B cell (primary cell): ENCODE measurements around the gene NAT8.

Experiments used
- EZH2 ChIP-seq: IDR thresholded peaks from 2 replicates; pipeline ENCODE4 v1.6.1; 2012; ENCODE audit warnings: borderline replicate concordance, low read depth, mild to moderate bottlenecking, moderate library complexity, low read length; ENCODE audit not compliant: insufficient read depth, poor library complexity, severe bottlenecking
- TF ChIP-seq, protein P1 (sequence below): fragments of 200-600 bp; IDR thresholded peaks from one replicate; pipeline ENCODE4 v1.8.0; 2022; ENCODE audit warnings: antibody characterized with exemption, mild to moderate bottlenecking

GRCh38 chr2:73651591-73652230 lies 9.5 kb upstream of the NAT8 start:
- TF ChIP-seq, protein P1, sequence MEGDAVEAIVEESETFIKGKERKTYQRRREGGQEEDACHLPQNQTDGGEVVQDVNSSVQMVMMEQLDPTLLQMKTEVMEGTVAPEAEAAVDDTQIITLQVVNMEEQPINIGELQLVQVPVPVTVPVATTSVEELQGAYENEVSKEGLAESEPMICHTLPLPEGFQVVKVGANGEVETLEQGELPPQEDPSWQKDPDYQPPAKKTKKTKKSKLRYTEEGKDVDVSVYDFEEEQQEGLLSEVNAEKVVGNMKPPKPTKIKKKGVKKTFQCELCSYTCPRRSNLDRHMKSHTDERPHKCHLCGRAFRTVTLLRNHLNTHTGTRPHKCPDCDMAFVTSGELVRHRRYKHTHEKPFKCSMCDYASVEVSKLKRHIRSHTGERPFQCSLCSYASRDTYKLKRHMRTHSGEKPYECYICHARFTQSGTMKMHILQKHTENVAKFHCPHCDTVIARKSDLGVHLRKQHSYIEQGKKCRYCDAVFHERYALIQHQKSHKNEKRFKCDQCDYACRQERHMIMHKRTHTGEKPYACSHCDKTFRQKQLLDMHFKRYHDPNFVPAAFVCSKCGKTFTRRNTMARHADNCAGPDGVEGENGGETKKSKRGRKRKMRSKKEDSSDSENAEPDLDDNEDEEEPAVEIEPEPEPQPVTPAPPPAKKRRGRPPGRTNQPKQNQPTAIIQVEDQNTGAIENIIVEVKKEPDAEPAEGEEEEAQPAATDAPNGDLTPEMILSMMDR, result no peak
- TF ChIP-seq EZH2, result no peak
